Measurements from ENCODE around the gene STAMBP. TPM values are rescaled to one million over a fixed set of nuclear protein-coding genes. Genes with fewer than 3 reads are reported as not detected.

STAMBP gene
- polyA plus RNA-seq, 3 donors = 26.0 to 40.8 (median 40.7) TPM

DNA sequence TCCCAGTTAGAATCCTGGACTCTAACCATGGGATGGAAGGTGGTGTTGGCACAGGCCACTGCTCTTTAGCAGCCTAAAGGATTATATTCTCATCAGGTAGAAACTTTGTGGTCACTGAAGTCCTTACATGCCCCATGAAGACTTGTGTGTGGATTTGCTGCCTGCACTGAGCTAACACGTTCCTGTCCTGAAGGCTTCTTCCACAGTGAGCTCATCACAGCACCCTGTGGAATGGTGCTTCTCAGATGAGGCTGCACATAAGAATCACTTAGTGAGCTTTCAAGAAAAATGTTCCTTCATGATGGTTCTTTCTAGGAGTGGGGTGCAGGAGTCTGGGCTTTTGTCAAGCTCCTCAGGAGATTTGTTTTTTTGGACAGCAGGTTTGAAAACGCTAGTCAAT, 26.8 kb downstream of the STAMBP start:
- Histone ChIP-seq H3K27me3 (ENCODE audit: control insufficient read depth in 2 of 2, insufficient read depth in 2 of 2, low read length in 2 of 2) (no peaks in the 10 kb centered on the region), H3K27ac (ENCODE audit: low read depth in 1 of 2, low read length in 2 of 2) (no peak overlapping the region), H4K20me1 (ENCODE audit: insufficient read depth, low read length) (no peaks in the 10 kb centered on the region), H3K36me3 (replicated peaks in 1 of 2; ENCODE audit: control insufficient read depth in 1 of 2, insufficient read depth in 2 of 2, low read length in 2 of 2) (peaks cover 80 to 94% of the 10 kb centered on the region in 2 donors), H3K4me1 (ENCODE audit: control insufficient read depth in 1 of 2, insufficient read depth in 2 of 2, low read length in 2 of 2) (no peaks in the 10 kb centered on the region), H3K79me2 (ENCODE audit: insufficient read depth, low read length) (no peaks in the 10 kb centered on the region), H3K4me2 (replicated peaks; ENCODE audit: extremely low read depth, low read length, poor library complexity, severe bottlenecking) (no peak overlapping the region), H3K4me3 (replicated peaks in 1 of 3; ENCODE audit: low read depth in 2 of 3, low read length in 3 of 3) (no peak overlapping the region), H2AFZ (ENCODE audit: insufficient read depth, low read depth, low read length, poor library complexity, severe bottlenecking) (no peak overlapping the region), H3K9me3 (replicated peaks in 1 of 2; ENCODE audit: control insufficient read depth in 1 of 2, insufficient read depth in 1 of 2, low read length in 2 of 2) (no peaks in the 10 kb centered on the region), H3K9ac (ENCODE audit: insufficient read depth, low read length, poor library complexity, severe bottlenecking) (no peak overlapping the region)
- Mint-ChIP-seq H3K27ac (no peak overlapping the region), H3K4me1 (no peaks in the 10 kb centered on the region), H3K9me3 (no peaks in the 10 kb centered on the region), H3K36me3 (peaks cover 17 to 56% of the 10 kb centered on the region in 2 donors), H3K4me3 (no peak overlapping the region), H3K27me3 (ENCODE audit: low read depth in 3 of 3) (peaks cover 0 to 2% (median 0%) of the 10 kb centered on the region in 3 donors)
- WGBS (ENCODE audit: insufficient coverage) = 100% methylated on average over 1 of the region's 2 CpGs
- DNase-seq = no peak
- TF ChIP-seq, protein P1, sequence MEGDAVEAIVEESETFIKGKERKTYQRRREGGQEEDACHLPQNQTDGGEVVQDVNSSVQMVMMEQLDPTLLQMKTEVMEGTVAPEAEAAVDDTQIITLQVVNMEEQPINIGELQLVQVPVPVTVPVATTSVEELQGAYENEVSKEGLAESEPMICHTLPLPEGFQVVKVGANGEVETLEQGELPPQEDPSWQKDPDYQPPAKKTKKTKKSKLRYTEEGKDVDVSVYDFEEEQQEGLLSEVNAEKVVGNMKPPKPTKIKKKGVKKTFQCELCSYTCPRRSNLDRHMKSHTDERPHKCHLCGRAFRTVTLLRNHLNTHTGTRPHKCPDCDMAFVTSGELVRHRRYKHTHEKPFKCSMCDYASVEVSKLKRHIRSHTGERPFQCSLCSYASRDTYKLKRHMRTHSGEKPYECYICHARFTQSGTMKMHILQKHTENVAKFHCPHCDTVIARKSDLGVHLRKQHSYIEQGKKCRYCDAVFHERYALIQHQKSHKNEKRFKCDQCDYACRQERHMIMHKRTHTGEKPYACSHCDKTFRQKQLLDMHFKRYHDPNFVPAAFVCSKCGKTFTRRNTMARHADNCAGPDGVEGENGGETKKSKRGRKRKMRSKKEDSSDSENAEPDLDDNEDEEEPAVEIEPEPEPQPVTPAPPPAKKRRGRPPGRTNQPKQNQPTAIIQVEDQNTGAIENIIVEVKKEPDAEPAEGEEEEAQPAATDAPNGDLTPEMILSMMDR (IDR thresholded peaks at IDR 0.05) = no peak
- intact Hi-C loops (cut with micrococcal nuclease) = no loop called here

DNA sequence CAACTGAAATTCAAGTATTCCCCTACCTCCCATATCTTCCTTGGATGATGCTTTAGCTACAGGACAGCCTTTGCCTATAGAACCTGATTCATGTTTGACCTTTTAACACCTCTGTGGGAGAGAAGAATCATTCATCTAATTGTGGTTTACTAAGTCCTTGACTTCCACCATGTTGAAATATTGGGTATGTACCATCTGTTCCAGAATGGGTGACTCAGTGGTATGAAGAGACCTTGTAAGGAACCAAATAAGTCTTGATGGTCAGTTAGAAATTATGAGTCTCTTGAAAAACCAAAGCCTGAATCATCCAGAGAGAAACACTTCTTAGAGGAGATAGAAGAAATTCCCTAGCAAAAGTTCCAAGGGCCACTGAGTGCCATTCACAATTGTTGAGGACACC, 27.5 kb downstream of the STAMBP start:
- intact Hi-C loops (cut with micrococcal nuclease) = no loop called here
- H3K4me2 ChIP-seq (replicated peaks; ENCODE audit: extremely low read depth, low read length, poor library complexity, severe bottlenecking) = no peak overlapping the region
- peaks cover 80 to 94% of the 10 kb centered on the region in 2 donors for H3K36me3 ChIP-seq (replicated peaks in 1 of 2; ENCODE audit: control insufficient read depth in 1 of 2, insufficient read depth in 2 of 2, low read length in 2 of 2)

More for the DNA sequence above, 27.5 kb downstream of the STAMBP start:
- H3K4me3 ChIP-seq (replicated peaks in 1 of 3; ENCODE audit: low read depth in 2 of 3, low read length in 3 of 3) = no peak overlapping the region
- H3K4me1 Mint-ChIP-seq = no peaks in the 10 kb centered on the region
- H3K4me3 Mint-ChIP-seq = no peak overlapping the region
- H2AFZ ChIP-seq (ENCODE audit: insufficient read depth, low read depth, low read length, poor library complexity, severe bottlenecking) = no peak overlapping the region
- no peaks in the 10 kb centered on the region for H4K20me1 ChIP-seq (ENCODE audit: insufficient read depth, low read length)
- no peaks in the 10 kb centered on the region for H3K79me2 ChIP-seq (ENCODE audit: insufficient read depth, low read length)
- TF ChIP-seq, protein P1 (IDR thresholded peaks at IDR 0.05) = no peak
- H3K36me3 Mint-ChIP-seq = peaks cover 22 to 56% of the 10 kb centered on the region in 2 donors
- no peaks in the 10 kb centered on the region for H3K9me3 ChIP-seq (replicated peaks in 1 of 2; ENCODE audit: control insufficient read depth in 1 of 2, insufficient read depth in 1 of 2, low read length in 2 of 2)
- no peak overlapping the region for H3K9ac ChIP-seq (ENCODE audit: insufficient read depth, low read length, poor library complexity, severe bottlenecking)
- no peak overlapping the region for H3K27ac ChIP-seq (ENCODE audit: low read depth in 1 of 2, low read length in 2 of 2)
- DNase-seq = no peak
- H3K27me3 Mint-ChIP-seq (ENCODE audit: low read depth in 3 of 3) = peaks cover 0 to 2% (median 0%) of the 10 kb centered on the region in 3 donors
- no peak overlapping the region for H3K27ac Mint-ChIP-seq
- H3K4me1 ChIP-seq (ENCODE audit: control insufficient read depth in 1 of 2, insufficient read depth in 2 of 2, low read length in 2 of 2) = no peaks in the 10 kb centered on the region
- no peaks in the 10 kb centered on the region for H3K27me3 ChIP-seq (ENCODE audit: control insufficient read depth in 2 of 2, insufficient read depth in 2 of 2, low read length in 2 of 2)
- H3K9me3 Mint-ChIP-seq = no peaks in the 10 kb centered on the region
